ENCODE results near the gene ARMC2. TPM values are rescaled to one million over a fixed set of nuclear protein-coding genes. Genes with fewer than 3 reads are reported as not detected.

Gene ARMC2
- total RNA-seq, 2 donors from 2014 or later: 1.9 to 2.5 TPM

- intact Hi-C loops (cut with DNase I): no loop called here
- no peak for TF ChIP-seq CTCF (IDR thresholded peaks at IDR 0.05)
- Histone ChIP-seq H3K36me3 (no peaks in the 10 kb centered on the region), H3K4me1 (no peaks in the 10 kb centered on the region), H3K9ac (ENCODE audit: low read depth in 2 of 2, low read length in 2 of 2) (no peak overlapping the region), H3K27ac (no peak overlapping the region), H3K9me3 (no peaks in the 10 kb centered on the region), H3K27me3 (no peaks in the 10 kb centered on the region), H3K4me3 (no peak overlapping the region)
- DNase-seq: no peak
These were observed 22.1 kb downstream of the ARMC2 start for GRCh38 chr6:108870357-108870756.

- no peak for TF ChIP-seq CTCF (IDR thresholded peaks at IDR 0.05)
- H3K36me3 ChIP-seq: no peaks in the 10 kb centered on the region
- H3K27me3 ChIP-seq: no peaks in the 10 kb centered on the region
- H3K4me3 ChIP-seq: no peak overlapping the region
- no peak overlapping the region for H3K9ac ChIP-seq (ENCODE audit: low read depth in 2 of 2, low read length in 2 of 2)
- H3K4me1 ChIP-seq: no peaks in the 10 kb centered on the region
- intact Hi-C loops (cut with DNase I): no loop called here
- H3K9me3 ChIP-seq: no peaks in the 10 kb centered on the region
- H3K27ac ChIP-seq: no peak overlapping the region
- no peak for DNase-seq
These were observed 23.9 kb downstream of the ARMC2 start for GRCh38 chr6:108872141-108872557.

GRCh38 chr6:108872575-108872974 lies 24.4 kb downstream of the ARMC2 start:
- intact Hi-C loops (cut with DNase I): no loop called here
- no peak overlapping the region for H3K9ac ChIP-seq (ENCODE audit: low read depth in 2 of 2, low read length in 2 of 2)
- no peaks in the 10 kb centered on the region for H3K27me3 ChIP-seq
- H3K27ac ChIP-seq: no peak overlapping the region
- H3K36me3 ChIP-seq: no peaks in the 10 kb centered on the region
- TF ChIP-seq CTCF (IDR thresholded peaks at IDR 0.05): no peak
- no peaks in the 10 kb centered on the region for H3K4me1 ChIP-seq
- no peak overlapping the region for H3K4me3 ChIP-seq
- no peak for DNase-seq
- H3K9me3 ChIP-seq: no peaks in the 10 kb centered on the region

- intact Hi-C loops (cut with DNase I): no loop called here
- no peak for TF ChIP-seq CTCF (IDR thresholded peaks at IDR 0.05)
- H3K36me3 ChIP-seq: no peaks in the 10 kb centered on the region
- H3K4me3 ChIP-seq: no peak overlapping the region
- H3K9ac ChIP-seq (ENCODE audit: low read depth in 2 of 2, low read length in 2 of 2): no peak overlapping the region
- H3K27ac ChIP-seq: no peak overlapping the region
- H3K4me1 ChIP-seq: no peaks in the 10 kb centered on the region
- H3K9me3 ChIP-seq: no peaks in the 10 kb centered on the region
- H3K27me3 ChIP-seq: no peaks in the 10 kb centered on the region
- no peak for DNase-seq
These were observed 25.0 kb downstream of the ARMC2 start for GRCh38 chr6:108873251-108873650.

- H3K36me3 ChIP-seq: no peaks in the 10 kb centered on the region
- TF ChIP-seq CTCF (IDR thresholded peaks at IDR 0.05): no peak
- no peak for DNase-seq
- H3K9ac ChIP-seq (ENCODE audit: low read depth in 2 of 2, low read length in 2 of 2): no peak overlapping the region
- H3K27ac ChIP-seq: peak overlapping the region; percentile 29
- no peaks in the 10 kb centered on the region for H3K27me3 ChIP-seq
- H3K4me1 ChIP-seq: no peaks in the 10 kb centered on the region
- intact Hi-C loops (cut with DNase I): no loop called here
- no peaks in the 10 kb centered on the region for H3K9me3 ChIP-seq
- no peak overlapping the region for H3K4me3 ChIP-seq
These were observed 25.7 kb downstream of the ARMC2 start for GRCh38 chr6:108873971-108874370.

All from colonic mucosa (tissue), 4 donors.